MCF 10A (cell line): ENCODE data around the gene AGTRAP. TPM values are rescaled to one million over a fixed set of nuclear protein-coding genes. Genes with fewer than 3 reads are reported as not detected.

Experiments used
- BruUV-seq: library from RNA; stranded (reverse); fragments of 400-500 nt; replicated peaks from 2 replicates; lab custom pipeline; 2021; lab: Mats Ljungman, UMichigan
- CTCF ChIA-PET: fragments of 300-600 bp; sonication (Branson Sonifier 250); formaldehyde crosslinking; extraction: SDS; loops from one replicate; lab custom pipeline; 2021; ENCODE audit warnings: antibody characterized with exemption, inconsistent platforms; lab: Yijun Ruan, JAX
- POLR2A ChIA-PET: fragments of 300-600, 350-650 bp; sonication (Branson Sonifier 250); formaldehyde crosslinking; extraction: SDS; loops from one replicate; lab custom pipeline; 2020; ENCODE audit warnings: antibody characterized with exemption, inconsistent platforms; lab: Yijun Ruan, JAX
- DNase-seq: peaks from one replicate; pipeline ENCODE4 v3.0.0-alpha.2; 2018; ENCODE audit not compliant: unreplicated experiment
- H3K27ac Mint-ChIP-seq: one replicate; pipeline ENCODE4 v1.8.0; 2022; ENCODE audit warnings: mild to moderate bottlenecking, low read depth, mixed read lengths; ENCODE audit not compliant: unreplicated experiment
- H3K27me3 Mint-ChIP-seq: one replicate; pipeline ENCODE4 v1.8.0; 2022; ENCODE audit warnings: mixed read lengths; ENCODE audit not compliant: insufficient read depth, unreplicated experiment
- H3K36me3 Mint-ChIP-seq: one replicate; pipeline ENCODE4 v1.8.0; 2022; ENCODE audit warnings: mild to moderate bottlenecking, moderate library complexity, mixed read lengths; ENCODE audit not compliant: insufficient read depth, unreplicated experiment
- H3K4me1 Mint-ChIP-seq: one replicate; pipeline ENCODE4 v1.8.0; 2022; ENCODE audit warnings: mixed read lengths; ENCODE audit not compliant: insufficient read depth, unreplicated experiment
- H3K4me3 Mint-ChIP-seq: one replicate; pipeline ENCODE4 v1.8.0; 2022; ENCODE audit warnings: mild to moderate bottlenecking, moderate library complexity, mixed read lengths; ENCODE audit not compliant: unreplicated experiment
- H3K9me3 Mint-ChIP-seq: one replicate; pipeline ENCODE4 v1.8.0; 2022; ENCODE audit warnings: mixed read lengths; ENCODE audit not compliant: unreplicated experiment
- CTCF ChIP-seq: fragments of 200-600 bp; IDR thresholded peaks from one replicate; pipeline ENCODE4 v1.8.0; 2022; ENCODE audit warnings: antibody characterized with exemption, mild to moderate bottlenecking; ENCODE audit not compliant: unreplicated experiment
- intact Hi-C: fragments of 100-400 bp; cut with micrococcal nuclease; formaldehyde crosslinking; loops from 2 replicates; pipeline ENCODE4 v1.14.1; 2022
- total RNA-seq: library from RNA; stranded (reverse); gene quantifications from 2 replicates; pipeline ENCODE4 v1.2.3, GENCODE V29; 2022

The AGTRAP gene
- total RNA-seq, 1 experiment from 2014 or later = 73.1 TPM

- peak within 1 kb of the TSS; percentile 63 for H3K27ac Mint-ChIP-seq
Observed at GRCh38 chr1:11691302-11691914, 44.5 kb upstream of the AGTRAP start, which contains the start of gene DRAXIN. Gene DRAXIN, plus strand, starts transcription at chr1:11691710. Its CDS starts 14,549 bp downstream, at chr1:11706259.

GRCh38 chr1:11691928-11692711 lies 43.8 kb upstream of the AGTRAP start:
- CTCF ChIA-PET = no interaction called here
- no peak for DNase-seq
- POLR2A ChIA-PET = no interaction called here
- no peaks in the 10 kb centered on the region for H3K36me3 Mint-ChIP-seq
- H3K4me3 Mint-ChIP-seq = peak overlapping the region; percentile 65
- intact Hi-C loops = no loop called here
- peaks cover 47% of the 10 kb centered on the region for H3K27me3 Mint-ChIP-seq
- H3K9me3 Mint-ChIP-seq = no peaks in the 10 kb centered on the region
- no TSS peak for BruUV-seq
- no peak for TF ChIP-seq CTCF
- H3K4me1 Mint-ChIP-seq = peaks cover 18% of the 10 kb centered on the region
- H3K27ac Mint-ChIP-seq = peak overlapping the region; percentile 63

More at GRCh38 chr1:11691302-11691914, 44.5 kb upstream of the AGTRAP start, which contains the start of gene DRAXIN:
- DNase-seq = no peak
- Mint-ChIP-seq H3K27me3 (peaks cover 47% of the 10 kb centered on the region), H3K9me3 (no peaks in the 10 kb centered on the region), H3K36me3 (no peaks in the 10 kb centered on the region), H3K4me1 (peaks cover 18% of the 10 kb centered on the region), H3K4me3 (peak within 1 kb of the TSS; percentile 65)
- POLR2A ChIA-PET = interaction anchor here (1.2 kb wide), 1 partner anchor 217 kb away, joined by 4 read pairs; no protein-coding TSS in a partner anchor
- BruUV-seq = no TSS peak
- no peak for TF ChIP-seq CTCF
- CTCF ChIA-PET = no interaction called here
- intact Hi-C loops = no loop called here

- Mint-ChIP-seq H3K36me3 (no peaks in the 10 kb centered on the region), H3K9me3 (no peaks in the 10 kb centered on the region), H3K4me3 (peak overlapping the region; percentile 2), H3K27ac (no peak overlapping the region), H3K27me3 (peaks cover 47% of the 10 kb centered on the region), H3K4me1 (peaks cover 18% of the 10 kb centered on the region)
- intact Hi-C loops = no loop called here
- no TSS peak for BruUV-seq
- POLR2A ChIA-PET = interaction anchor here (0.6 to 1.3 kb wide), 7 partner anchors 10 to 656 kb away, joined by 3 to 4 read pairs (median 3); no protein-coding TSS in a partner anchor
- TF ChIP-seq CTCF = no peak
- DNase-seq = peak; percentile 90
- CTCF ChIA-PET = interaction anchor here (1.8 kb wide), 1 partner anchor 18 kb away, joined by 4 read pairs; no protein-coding TSS in a partner anchor
Observed at GRCh38 chr1:11693024-11693590, 42.8 kb upstream of the AGTRAP start.
